NCI-H748 (cell line): ENCODE measurements around the gene VEGFA.
"Not testable (repeated sequence)": the region's sequence is repeated elsewhere in the genome, so short reads cannot be mapped to it uniquely, and the experiment has no call there.

Experiments
- DNase-seq: peaks from one replicate; lab custom pipeline; 2025; ENCODE audit not compliant: unreplicated experiment; lab: John Stamatoyannopoulos, UW

VEGFA gene

GRCh38 chr6:43801495-43802181 is 31.6 kb downstream of the VEGFA start:
- DNase-seq, result no peak

- DNase-seq, result no peak
Observed at GRCh38 chr6:43803055-43803782, 33.2 kb downstream of the VEGFA start.

GRCh38 chr6:43803783-43804549 is 34.0 kb downstream of the VEGFA start:
- DNase-seq, result no peak

GRCh38 chr6:43804550-43805223 is 34.7 kb downstream of the VEGFA start:
- no peak for DNase-seq

GRCh38 chr6:43805699-43806042 is 35.7 kb downstream of the VEGFA start:
- DNase-seq, result no peak

- DNase-seq, result no peak
Observed at GRCh38 chr6:43806043-43806757, 36.2 kb downstream of the VEGFA start.

- no peak for DNase-seq
Observed at GRCh38 chr6:43806758-43807227, 36.8 kb downstream of the VEGFA start.

GRCh38 chr6:43807228-43808061 is 37.4 kb downstream of the VEGFA start:
- no peak for DNase-seq

GRCh38 chr6:43808412-43808811 is 38.4 kb downstream of the VEGFA start:
- DNase-seq, result no peak

- DNase-seq, result peak; percentile 54
Observed at GRCh38 chr6:43809417-43810305, 39.6 kb downstream of the VEGFA start.

- DNase-seq, result no peak
Observed at GRCh38 chr6:43810965-43811732, 41.1 kb downstream of the VEGFA start.

- no peak for DNase-seq
Observed at GRCh38 chr6:43811733-43812099, 41.7 kb downstream of the VEGFA start.

GRCh38 chr6:43812850-43813578 is 43.0 kb downstream of the VEGFA start:
- no peak for DNase-seq

GRCh38 chr6:43814111-43814510 is 44.1 kb downstream of the VEGFA start:
- DNase-seq, result no peak

GRCh38 chr6:43814865-43815264 is 44.9 kb downstream of the VEGFA start:
- DNase-seq, result no peak

- DNase-seq, result no peak
Observed at GRCh38 chr6:43817192-43817591, 47.2 kb downstream of the VEGFA start.

- not testable (repeated sequence) for DNase-seq
Observed at GRCh38 chr6:43818973-43819372, 49.0 kb downstream of the VEGFA start.
